Endometrial microvascular endothelial cells (primary cell): Measurements from ENCODE around the gene KRT6A. TPM values are rescaled to one million over a fixed set of nuclear protein-coding genes. Genes with fewer than 3 reads are reported as not detected.
"Not testable (repeated sequence)": the region's sequence is repeated elsewhere in the genome, so short reads cannot be mapped to it uniquely, and the experiment has no call there.

Experiments
- in situ Hi-C: cut with HindIII; loops from 2 replicates; pipeline ENCODE4 v1.10.0; 2017; ENCODE audit warnings: low sequenced_read_pairs, low pct_unique_long_range_greater_than_20kb; ENCODE audit errors: inconsistent ontology term
- total RNA-seq: library from RNA; depleted of rRNA; stranded (reverse); fragments of >200 nt; gene quantifications from one replicate; pipeline ENCODE4 v1.2.3, GENCODE V29; 2015; ENCODE audit errors: inconsistent ontology term

KRT6A gene
- total RNA-seq, 1 donor from 2014 or later = not detected

DNA sequence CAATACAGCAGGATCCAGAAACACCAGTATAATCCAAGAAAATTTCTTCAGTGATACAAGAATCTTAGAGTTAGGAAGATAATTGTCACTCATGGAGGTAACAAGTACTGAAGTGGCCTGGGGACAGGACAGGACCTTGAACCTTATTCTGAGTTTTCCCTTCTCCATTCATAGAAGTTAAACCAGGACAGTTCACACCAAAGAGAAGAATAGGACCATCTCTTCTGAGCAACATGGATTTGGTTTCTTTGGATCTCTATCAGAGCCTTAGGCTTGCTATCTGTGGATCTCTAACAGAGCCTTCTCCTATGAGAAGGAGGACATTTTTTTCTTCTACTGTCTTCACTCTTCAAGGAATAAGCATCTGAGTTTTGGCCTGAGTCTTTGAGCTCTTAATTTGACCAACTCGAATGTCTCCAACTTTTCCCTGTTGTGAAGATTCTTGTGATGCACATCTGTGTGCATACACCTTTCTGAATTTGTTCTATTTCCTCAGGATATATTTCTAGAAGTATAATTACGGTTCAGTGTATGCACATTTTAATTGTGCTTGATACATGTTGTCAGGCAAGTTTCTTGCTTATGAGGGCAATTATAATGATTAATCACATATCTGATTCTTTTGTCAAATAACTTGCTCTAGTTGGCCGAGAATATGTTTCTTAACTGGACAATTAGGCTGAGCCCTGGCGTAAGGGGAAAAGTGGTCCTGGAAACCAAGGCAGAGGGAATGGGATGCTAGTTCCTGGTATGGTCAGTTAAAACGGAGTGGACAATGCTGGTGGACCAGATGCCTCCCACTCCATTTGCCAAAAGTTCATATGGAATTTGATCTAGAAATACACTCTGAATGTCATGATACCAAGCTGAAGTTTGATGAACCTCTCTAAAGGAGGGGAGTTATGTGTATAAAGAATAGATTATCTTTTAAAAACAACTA is 6.6 kb downstream of the KRT6A start:
- in situ Hi-C loops = no loop called here

DNA sequence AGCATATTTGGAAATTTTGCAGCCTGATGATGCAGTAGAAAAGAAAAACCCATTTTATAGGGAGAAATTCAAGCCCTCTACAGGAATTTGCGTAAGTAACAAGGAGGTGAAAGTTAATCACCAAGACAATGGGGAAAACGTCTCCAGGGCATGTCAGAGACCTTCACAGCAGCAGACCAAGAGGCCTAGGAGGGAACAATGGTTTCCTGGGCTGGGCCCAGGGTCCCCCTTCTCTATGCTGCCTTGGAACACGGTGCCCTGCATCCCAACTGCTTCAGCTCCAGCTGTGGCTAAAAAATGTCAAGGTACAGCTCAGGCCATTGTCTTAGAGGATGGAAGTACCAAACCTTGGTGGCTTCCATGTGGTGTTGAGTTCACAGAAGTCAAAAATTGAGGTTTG is 13.0 kb downstream of the KRT6A start:
- in situ Hi-C loops = no loop called here

DNA sequence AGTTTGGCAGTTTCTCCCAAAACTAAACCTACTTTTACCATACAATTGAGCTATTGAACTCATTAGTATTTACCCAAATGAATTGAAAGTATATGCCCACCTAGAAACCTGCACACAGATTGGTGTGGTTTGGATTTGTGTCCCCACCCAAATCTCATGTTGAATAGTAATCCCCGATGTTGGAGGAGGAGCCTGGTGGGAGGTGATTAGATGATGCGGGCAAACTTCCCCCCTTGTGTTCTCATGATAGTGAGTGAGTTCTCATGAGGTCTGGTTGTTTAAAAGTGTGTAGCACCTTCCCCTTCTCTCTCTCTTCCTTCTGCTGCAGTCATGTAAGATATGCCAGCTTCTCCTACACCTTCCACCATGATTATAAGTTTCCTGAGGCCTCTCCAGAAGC is 15.4 kb downstream of the KRT6A start:
- in situ Hi-C loops = no loop called here

DNA sequence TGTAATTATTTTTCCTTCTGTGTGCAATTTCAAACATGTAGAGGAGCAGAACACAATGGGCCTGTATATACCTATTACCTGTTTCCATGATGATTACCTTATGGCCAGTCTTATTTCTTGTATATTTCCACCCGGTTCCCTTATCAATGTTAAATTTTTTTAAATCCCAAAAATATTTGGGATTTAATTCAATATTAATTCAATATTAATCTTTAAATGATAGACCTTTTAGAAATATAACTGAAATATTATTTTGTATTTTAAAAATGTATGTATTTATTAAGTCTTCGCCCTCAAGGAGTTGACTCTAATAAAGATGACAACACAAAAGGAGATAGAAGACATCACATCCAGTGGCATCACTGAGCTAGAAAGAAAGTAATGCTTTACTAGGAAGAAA is 18.8 kb downstream of the KRT6A start:
- in situ Hi-C loops = no loop called here

DNA sequence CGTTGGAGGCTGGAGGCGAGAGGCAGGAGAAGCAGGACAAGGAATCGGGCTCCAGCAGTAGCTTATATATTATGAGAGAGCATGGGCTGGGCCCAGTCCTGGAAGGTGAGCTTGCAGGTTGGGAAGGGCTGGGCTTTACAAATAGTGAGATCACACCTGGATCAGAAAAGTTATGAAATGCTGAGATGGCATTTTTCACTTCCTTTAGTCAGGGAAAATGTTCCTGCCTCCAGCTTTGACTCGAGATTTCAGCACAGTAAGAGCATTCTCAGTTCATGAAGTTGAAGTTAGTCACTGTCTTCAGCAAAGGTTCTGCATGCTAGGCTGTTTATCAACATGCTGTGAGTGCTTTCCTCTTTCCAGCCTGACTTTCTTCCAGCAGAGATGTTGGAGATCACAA is 19.3 kb downstream of the KRT6A start, which contains the start of gene KRT6C:
KRT6C (minus strand) TSS at position 38 of the 400 bp plus-strand sequence. CDS start 68 bp downstream, outside the sequence.
- in situ Hi-C loops = no loop called here

DNA sequence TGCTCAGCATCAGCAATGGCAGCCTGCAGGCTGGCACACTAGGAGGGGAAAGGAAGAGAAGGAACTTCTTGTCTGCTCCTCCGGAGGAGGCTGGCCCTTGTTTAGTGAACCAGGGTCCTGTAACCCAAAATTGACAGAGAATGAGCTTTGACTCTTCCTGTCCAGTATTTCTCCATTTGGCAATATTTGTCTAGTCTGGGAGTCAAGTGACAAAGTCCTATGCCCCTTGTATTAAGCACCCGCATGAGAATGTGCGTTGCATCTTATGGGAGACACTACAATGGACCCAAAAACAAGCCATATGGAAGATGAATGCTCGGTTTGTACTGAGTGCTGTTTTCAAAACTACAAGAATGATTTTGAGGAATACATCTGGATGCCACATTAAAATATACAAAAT is 23.2 kb downstream of the KRT6A start:
- in situ Hi-C loops = no loop called here

DNA sequence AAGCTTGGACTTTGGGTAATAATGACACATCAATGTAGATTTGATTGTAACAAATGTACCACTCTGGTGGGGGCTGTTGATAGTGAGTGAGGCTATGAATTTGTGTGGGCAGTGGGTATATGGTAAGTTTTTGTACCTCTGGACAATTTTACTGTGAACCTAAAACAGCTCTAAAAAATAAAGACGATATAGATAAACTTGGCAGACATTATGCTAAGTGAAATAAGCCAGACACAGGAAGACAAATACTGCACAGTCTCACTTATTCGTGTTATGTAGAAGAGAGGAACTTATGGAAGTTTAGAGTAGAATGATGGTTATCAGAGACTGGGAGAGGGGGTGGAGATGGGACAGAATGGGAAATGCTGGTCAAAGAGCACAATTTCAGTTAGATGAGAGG is 28.2 kb downstream of the KRT6A start:
- in situ Hi-C loops = no loop called here

DNA sequence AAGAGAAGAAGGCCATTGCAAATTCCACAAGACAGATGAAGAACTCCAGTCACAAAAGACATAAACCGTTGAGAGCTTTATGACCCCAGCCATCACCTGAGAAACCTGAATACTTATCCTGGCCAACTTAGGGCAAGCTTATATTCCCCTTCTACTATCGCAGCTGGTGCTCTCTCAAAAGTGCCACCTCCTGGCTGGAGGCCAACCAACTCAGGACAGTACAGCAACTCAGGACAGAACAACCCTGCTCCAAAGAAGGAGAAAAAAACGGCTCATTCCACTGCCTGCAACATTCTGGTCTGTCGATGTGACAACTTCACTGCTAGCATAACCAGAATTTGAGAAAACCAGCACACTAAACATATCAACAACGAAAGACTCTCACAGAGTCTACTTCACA is 31.4 kb downstream of the KRT6A start:
- in situ Hi-C loops = no loop called here

DNA sequence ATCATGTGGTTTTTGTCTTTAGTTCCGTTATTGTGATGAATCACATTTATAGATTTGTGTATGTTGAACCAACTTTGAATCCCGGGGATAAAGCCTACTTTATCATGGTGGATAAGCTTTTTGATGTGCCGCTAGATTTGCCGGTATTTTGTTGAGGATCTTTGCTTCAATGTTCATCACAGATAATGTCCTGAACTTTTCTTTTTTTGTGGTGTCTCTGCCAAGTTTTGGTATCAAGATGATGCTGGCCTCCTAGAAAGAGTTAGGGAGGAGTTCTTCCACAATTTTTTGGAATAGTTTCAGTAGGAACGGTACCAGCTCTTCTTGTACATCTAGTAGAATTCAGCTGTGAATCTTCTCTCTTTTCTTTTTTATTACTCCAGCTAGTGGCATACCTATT is 34.2 kb downstream of the KRT6A start:
- in situ Hi-C loops = no loop called here

DNA sequence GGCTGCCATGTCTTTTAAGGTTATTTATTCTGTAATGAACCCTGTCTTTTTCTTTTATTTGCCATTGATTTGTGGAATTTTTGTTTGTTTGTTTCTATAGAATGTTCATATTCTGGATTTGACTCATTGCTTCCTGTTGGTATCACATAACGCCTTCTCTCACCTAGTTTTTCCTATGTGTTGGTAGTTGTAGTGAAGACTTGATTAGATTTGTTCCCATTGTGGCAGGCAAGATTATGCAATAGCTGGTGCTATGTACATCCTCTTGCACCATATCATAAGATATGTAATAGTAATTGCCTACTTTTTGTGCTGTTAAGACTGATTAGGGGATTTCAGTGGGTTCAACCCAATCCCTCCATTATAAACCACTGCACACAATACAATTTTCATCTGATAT is 37.2 kb downstream of the KRT6A start:
- in situ Hi-C loops = no loop called here

DNA sequence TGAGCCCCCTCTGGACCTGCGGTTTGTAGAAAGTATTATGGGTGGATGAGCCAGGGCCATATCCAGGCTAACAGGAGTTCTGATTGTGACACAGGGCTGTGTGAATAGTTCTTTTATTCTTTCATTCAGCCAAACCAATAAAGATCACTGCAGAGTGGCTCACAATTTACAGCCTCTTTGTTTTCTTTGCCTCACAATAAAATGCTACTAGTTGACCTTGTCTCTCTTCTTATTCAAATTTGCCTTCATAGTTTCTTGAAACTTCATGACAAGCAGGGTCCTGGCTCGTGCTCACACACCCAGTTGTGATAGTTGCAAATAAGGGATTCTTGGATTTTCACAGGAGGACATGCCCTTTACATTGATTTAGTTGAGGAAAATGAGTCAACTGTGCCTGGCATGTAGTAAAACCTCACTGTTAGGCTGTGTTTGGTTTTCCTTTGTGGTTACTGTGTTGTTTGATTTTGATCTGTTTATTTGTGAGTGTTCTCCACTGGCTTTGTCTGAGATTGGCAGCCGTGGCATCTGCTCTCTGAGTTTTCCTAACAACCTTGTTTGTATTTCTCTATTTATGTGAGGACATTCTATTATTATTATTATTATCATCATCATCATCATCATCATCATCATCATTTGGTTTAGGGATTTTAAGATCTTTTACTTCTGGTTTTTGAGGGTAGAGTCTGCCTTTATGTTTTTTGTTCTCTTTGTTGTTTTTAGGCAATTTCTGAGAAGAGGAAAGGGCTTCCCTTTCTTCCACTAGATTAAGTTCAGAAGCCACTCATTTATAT is 38.5 kb downstream of the KRT6A start:
- in situ Hi-C loops = no loop called here

DNA sequence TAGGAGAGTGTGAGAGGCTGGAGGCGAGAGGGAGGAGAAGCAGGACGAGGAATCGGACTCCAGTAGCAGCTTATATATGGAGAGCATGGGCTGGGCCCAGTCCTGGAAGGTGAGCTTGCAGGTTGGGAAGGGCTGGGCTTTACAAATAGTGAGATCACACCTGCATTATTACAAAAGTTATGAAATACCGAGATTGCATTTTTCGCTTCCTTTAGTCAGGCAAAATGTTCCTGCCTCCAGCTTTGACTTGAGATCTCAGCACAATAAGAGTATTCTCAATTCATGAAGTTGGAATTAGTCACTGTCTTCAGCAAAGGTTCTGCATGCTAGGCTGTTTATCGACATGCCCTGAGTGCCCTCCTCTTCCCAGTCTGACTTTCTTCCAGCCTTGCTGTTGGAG is 41.0 kb downstream of the KRT6A start, which contains the start of gene KRT6B:
KRT6B (minus strand) TSS at position 46 of the 400 bp plus-strand sequence. CDS start 68 bp downstream, outside the sequence.
- in situ Hi-C loops = no loop called here

DNA sequence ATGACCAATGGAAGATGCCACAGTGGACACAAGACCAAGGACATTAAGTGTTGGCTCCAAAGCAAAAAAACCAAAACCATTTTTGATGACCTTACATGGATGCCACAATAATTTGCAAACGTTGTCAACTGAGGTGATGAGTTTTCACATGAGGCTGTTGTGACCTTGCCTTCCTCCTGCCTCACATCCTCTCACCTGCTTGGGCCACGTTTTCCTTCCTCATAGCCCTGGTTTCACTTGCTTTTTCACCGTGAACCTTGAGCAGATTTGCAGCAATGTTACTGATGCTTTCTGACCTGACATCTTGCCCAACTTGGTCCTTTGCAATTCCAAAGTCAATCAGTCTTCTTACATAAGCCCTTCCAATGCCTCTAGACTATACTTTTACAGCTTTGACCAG is 44.8 kb downstream of the KRT6A start:
- in situ Hi-C loops = no loop called here

DNA sequence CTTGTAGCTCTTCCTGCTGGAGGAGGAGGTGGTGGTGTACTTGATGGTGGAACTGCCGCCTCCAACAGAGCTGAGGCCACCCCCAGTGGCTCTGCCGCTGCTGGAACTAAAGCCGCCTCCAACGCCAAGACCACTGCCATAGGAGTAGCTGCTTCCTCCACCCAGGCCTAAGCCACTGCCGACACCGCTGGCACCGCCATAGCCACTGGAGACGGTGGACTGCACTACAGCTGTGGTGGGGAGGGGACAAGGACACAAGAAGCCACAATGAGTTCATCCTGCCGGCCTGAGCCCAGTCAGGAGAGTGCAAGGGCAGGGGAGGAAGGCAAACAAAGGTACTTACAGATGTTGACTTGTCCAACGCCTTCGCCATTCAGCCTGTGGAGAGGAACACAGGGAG is 45.9 kb downstream of the KRT6A start:
- in situ Hi-C loops = not testable (repeated sequence)

DNA sequence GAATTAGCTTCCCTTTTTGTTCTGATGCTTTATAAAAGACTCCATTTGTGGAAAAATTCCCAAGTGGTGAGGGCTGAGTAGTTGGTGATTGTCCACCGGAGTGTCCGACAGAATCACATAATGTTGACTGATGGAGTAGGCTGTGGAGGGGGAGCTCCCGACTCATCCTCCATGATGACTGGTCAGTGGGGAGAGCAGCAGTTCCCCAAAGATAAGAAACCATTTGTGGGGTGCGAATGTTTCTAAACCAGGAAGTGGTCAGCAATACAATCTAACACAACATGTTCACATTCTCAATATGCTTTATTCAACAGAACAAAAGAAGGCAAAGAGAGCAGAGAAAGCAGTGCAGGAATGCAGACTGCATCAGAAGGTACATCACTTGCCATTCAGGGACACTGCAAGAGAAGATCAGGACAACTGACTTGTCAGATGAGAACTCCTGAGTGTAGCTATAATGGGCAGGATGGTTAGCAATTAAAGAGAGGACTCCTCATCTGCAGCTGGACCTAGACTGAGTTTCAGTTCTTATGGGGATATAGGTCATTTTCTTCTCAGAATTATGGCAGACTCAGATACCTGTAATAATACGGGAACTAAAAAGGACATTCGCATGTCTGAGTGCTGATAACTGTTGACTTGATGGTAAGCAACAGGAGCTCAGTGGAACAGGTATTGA is 46.6 kb downstream of the KRT6A start:
- in situ Hi-C loops = no loop called here

DNA sequence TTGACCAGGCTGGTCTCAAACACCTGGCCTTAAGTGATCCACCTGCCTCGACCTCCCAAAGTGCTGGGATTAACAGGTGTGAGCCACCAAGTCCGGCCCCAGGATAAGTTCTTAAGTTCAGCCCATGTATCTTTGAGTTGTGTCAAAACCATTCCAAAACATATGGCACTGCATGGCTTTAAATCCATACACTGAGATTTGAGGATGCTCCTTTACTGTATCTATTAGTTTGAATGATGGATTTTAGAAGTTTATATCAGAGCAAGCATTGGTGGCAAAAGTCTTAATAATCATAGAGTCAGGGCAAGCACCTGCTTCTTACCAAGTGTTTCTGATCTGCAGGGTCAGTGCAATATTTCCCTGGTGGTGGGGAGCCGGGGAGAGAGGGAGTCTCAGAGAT is 47.2 kb downstream of the KRT6A start:
- in situ Hi-C loops = no loop called here

DNA sequence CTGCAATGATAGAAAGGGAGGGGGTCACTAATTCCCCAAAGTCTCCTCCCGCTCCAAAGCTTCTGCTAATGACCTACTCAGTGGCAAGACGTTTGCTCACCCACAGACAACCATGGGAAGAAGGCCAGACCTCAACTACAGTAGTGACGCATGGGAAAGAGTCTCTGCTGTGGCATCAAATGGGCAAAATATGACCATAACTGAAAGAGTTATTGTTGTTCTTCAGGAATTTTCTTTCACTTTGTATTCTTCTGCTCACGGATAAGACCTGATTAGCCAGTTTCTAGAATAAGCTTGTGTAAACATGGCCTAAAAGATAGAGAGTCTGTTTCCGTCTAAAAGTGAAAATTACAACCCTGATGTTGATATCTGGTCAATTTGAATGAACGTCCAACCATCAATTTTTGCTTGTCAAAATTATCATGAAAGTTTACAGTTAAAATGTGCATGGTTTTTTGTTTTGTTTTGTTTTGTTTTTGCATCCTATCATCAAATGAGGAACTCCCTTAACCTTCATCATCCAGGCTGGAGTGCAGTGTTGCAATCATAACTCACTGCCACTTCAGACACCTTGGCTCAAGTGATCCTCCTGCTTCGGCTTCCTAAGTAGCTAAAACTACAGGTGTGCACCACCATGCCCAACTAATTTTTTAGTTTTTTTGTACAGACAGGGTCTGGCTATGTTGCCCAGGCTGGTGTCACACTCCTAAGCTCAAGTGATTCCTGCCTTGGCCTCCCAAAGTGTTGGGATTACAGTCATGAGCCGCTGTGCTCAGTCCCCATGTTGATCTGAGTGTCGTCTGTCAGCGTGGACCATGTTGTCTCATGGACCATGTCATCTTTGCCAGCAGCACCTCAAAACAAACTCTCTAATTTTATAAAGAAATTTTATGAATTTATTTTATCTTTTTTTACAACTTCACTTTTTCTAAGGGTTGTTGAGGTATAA is 48.1 kb downstream of the KRT6A start:
- in situ Hi-C loops = no loop called here

DNA sequence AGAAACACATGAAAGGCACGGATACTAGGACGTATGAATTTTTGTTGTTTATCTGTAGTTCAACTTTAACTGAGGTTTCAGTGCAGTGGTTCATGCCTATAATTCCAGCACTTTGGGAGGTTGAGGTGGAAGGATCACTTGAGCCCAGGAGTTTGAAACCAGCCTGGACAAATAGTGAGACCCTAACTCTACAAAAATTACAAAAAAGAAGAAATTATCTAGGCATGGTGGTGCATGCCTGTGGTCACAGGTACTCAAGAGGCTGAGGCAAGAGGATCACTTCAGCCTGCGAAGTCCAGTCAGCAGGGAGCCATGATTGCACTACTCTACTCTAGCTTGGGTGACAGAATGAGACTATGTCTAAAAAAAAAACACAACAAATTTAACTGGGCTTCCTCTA is 49.1 kb downstream of the KRT6A start:
- in situ Hi-C loops = no loop called here
